ENCODE results near the gene ESYT3.

DNA sequence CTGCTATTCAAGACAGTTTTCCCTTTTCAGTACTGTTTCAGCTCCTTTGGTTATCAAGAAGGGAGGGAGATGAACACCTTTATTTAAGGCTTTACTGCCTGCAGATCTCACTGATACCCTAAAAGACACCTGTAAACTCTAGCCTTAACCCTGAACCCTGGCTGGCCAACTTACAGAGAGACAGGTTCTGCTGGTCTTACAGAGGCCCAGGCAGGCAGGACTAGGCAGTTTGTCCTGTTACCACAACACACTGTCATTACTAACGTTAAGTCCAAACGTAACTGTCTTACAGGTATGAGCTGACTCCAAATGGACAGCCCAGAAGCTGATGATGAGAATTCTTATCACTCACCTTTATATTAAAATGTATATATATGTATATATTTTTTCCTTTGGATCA is 42.1 kb downstream of the ESYT3 start:
- TF ChIP-seq, protein P1, sequence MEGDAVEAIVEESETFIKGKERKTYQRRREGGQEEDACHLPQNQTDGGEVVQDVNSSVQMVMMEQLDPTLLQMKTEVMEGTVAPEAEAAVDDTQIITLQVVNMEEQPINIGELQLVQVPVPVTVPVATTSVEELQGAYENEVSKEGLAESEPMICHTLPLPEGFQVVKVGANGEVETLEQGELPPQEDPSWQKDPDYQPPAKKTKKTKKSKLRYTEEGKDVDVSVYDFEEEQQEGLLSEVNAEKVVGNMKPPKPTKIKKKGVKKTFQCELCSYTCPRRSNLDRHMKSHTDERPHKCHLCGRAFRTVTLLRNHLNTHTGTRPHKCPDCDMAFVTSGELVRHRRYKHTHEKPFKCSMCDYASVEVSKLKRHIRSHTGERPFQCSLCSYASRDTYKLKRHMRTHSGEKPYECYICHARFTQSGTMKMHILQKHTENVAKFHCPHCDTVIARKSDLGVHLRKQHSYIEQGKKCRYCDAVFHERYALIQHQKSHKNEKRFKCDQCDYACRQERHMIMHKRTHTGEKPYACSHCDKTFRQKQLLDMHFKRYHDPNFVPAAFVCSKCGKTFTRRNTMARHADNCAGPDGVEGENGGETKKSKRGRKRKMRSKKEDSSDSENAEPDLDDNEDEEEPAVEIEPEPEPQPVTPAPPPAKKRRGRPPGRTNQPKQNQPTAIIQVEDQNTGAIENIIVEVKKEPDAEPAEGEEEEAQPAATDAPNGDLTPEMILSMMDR (conservative IDR thresholded peaks at IDR 0.05; ENCODE audit: low read depth, low read length): no peak
- no peak for TF ChIP-seq EZH2 (IDR thresholded peaks at IDR 0.05; ENCODE audit: borderline replicate concordance, low read depth, low read length, poor library complexity, severe bottlenecking)

Data from A673 (cell line).